Central memory CD8-positive, alpha-beta T cell (primary cell): ENCODE measurements around the gene CCDC171.
"Not testable (repeated sequence)": the region's sequence is repeated elsewhere in the genome, so short reads cannot be mapped to it uniquely, and the experiment has no call there.

Experiments used
- ATAC-seq: fragments of 150-1000 bp; cut with Tn5 transposase; replicated peaks from 2 replicates; pipeline ENCODE4 v1.10.0; 2022; ENCODE audit warnings: mild to moderate bottlenecking, moderate FRiP score, moderate number of reproducible peaks; ENCODE audit not compliant: poor library complexity, severe bottlenecking; ENCODE audit errors: extremely low read depth
- DNase-seq, 2 donors: peaks; one replicate each; pipeline ENCODE4 v3.0.0; 2021; ENCODE audit warnings: low spot score in 2 of 2
- H3K27ac Mint-ChIP-seq: one replicate; pipeline ENCODE4 v1.8.0; 2022; ENCODE audit warnings: low read depth, mild to moderate bottlenecking, moderate library complexity, mixed read lengths
- H3K27me3 Mint-ChIP-seq: one replicate; pipeline ENCODE4 v1.8.0; 2022; ENCODE audit warnings: mixed read lengths
- H3K36me3 Mint-ChIP-seq: one replicate; pipeline ENCODE4 v1.8.0; 2022; ENCODE audit warnings: mild to moderate bottlenecking, moderate library complexity, mixed read lengths; ENCODE audit not compliant: insufficient read depth
- H3K4me1 Mint-ChIP-seq: one replicate; pipeline ENCODE4 v1.8.0; 2022; ENCODE audit warnings: mixed read lengths
- H3K4me3 Mint-ChIP-seq: one replicate; pipeline ENCODE4 v1.8.0; 2022; ENCODE audit warnings: mild to moderate bottlenecking, moderate library complexity, mixed read lengths
- H3K9me3 Mint-ChIP-seq: one replicate; pipeline ENCODE4 v1.8.0; 2022; ENCODE audit warnings: mixed read lengths

CCDC171 gene

GRCh38 chr9:15641291-15641690 lies 88.4 kb downstream of the CCDC171 start:
- no peak overlapping the region for H3K27ac Mint-ChIP-seq
- no peak for DNase-seq
- H3K27me3 Mint-ChIP-seq: peaks cover 25% of the 10 kb centered on the region
- H3K9me3 Mint-ChIP-seq: peaks cover 5% of the 10 kb centered on the region
- no peaks in the 10 kb centered on the region for H3K4me1 Mint-ChIP-seq
- H3K36me3 Mint-ChIP-seq: peaks cover 3% of the 10 kb centered on the region
- no peak overlapping the region for H3K4me3 Mint-ChIP-seq
- no peak for ATAC-seq

DNA sequence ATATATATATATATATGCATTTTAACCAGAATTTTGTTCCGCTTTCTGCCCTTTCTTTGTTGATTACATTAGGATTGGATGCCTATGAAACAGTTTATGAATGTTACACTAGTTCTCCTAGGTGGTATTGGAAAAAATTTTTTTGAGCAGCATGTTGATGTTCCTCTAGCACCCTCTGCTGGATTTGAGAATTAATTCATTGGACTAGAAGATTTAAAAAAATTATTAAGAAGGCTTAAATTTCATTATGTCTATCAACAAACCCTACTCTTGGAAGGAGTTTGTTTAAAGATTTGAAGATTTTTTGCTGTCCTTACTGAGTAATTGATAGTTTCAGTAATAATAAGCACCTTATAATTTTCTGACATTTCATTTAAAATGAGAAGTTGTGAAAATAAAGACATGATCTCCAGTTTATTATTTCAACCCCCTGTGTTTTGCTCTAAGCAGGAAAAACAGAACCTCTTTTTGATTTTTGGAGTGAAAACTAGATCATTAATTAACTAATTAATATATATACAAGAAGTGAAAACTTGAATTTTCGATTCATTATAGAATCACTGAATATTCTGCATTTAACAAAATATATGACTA lies 89.6 kb downstream of the CCDC171 start:
- Mint-ChIP-seq H3K27me3 (peaks cover 25% of the 10 kb centered on the region), H3K9me3 (peaks cover 5% of the 10 kb centered on the region), H3K4me1 (no peaks in the 10 kb centered on the region), H3K36me3 (peaks cover 3% of the 10 kb centered on the region), H3K4me3 (no peak overlapping the region), H3K27ac (no peak overlapping the region)
- no peak for ATAC-seq
- no peak for DNase-seq

DNA sequence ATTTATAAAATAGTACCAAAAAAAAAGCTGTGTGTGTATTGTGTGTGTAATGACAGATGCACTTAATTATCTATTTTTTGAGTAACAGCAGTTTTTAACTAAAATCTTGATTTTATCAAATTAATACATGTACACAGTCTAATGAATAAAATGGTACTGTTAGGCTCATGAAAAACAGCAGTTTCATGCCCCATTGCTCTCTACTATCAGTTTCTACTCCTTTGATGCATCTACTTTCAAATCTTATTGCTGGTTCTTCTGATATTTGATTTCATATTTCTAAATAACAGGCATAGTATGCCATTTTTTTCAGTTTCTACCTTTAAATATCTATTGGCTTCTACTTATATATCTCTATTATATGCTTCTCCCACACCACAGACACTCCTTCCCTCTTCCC lies 117.4 kb downstream of the CCDC171 start:
- Mint-ChIP-seq H3K4me3 (no peak overlapping the region), H3K9me3 (peaks cover 12% of the 10 kb centered on the region), H3K36me3 (no peaks in the 10 kb centered on the region), H3K4me1 (no peaks in the 10 kb centered on the region), H3K27ac (no peak overlapping the region), H3K27me3 (no peaks in the 10 kb centered on the region)
- ATAC-seq (no peak), DNase-seq (no peak)

- Mint-ChIP-seq H3K36me3 (no peaks in the 10 kb centered on the region), H3K4me3 (no peak overlapping the region), H3K27ac (no peak overlapping the region), H3K9me3 (peaks cover 12% of the 10 kb centered on the region), H3K27me3 (no peaks in the 10 kb centered on the region), H3K4me1 (no peaks in the 10 kb centered on the region)
- no peak for DNase-seq
- no peak for ATAC-seq
These were observed 118.1 kb downstream of the CCDC171 start for GRCh38 chr9:15670894-15671293.

- Mint-ChIP-seq H3K4me1 (no peaks in the 10 kb centered on the region), H3K27ac (no peak overlapping the region), H3K27me3 (no peaks in the 10 kb centered on the region), H3K4me3 (no peak overlapping the region), H3K36me3 (no peaks in the 10 kb centered on the region), H3K9me3 (no peaks in the 10 kb centered on the region)
- ATAC-seq (no peak), DNase-seq (no peak)
These were observed 140.9 kb downstream of the CCDC171 start for GRCh38 chr9:15693701-15694100.

GRCh38 chr9:15696979-15697378 lies 144.1 kb downstream of the CCDC171 start:
- Mint-ChIP-seq H3K4me3 (no peak overlapping the region), H3K27me3 (no peaks in the 10 kb centered on the region), H3K9me3 (no peaks in the 10 kb centered on the region), H3K27ac (no peak overlapping the region), H3K4me1 (no peaks in the 10 kb centered on the region), H3K36me3 (peaks cover 1% of the 10 kb centered on the region)
- no peak for DNase-seq
- no peak for ATAC-seq

GRCh38 chr9:15697446-15697851 lies 144.6 kb downstream of the CCDC171 start:
- Mint-ChIP-seq H3K36me3 (peaks cover 1% of the 10 kb centered on the region), H3K4me3 (no peak overlapping the region), H3K4me1 (no peaks in the 10 kb centered on the region), H3K27ac (no peak overlapping the region), H3K27me3 (no peaks in the 10 kb centered on the region), H3K9me3 (no peaks in the 10 kb centered on the region)
- DNase-seq (no peak), ATAC-seq (no peak)

GRCh38 chr9:15699876-15700559 lies 147.2 kb downstream of the CCDC171 start:
- H3K4me3 Mint-ChIP-seq, H3K36me3 Mint-ChIP-seq, H3K27me3 Mint-ChIP-seq, H3K9me3 Mint-ChIP-seq, DNase-seq, ATAC-seq, H3K27ac Mint-ChIP-seq, H3K4me1 Mint-ChIP-seq: not testable (repeated sequence)

DNA sequence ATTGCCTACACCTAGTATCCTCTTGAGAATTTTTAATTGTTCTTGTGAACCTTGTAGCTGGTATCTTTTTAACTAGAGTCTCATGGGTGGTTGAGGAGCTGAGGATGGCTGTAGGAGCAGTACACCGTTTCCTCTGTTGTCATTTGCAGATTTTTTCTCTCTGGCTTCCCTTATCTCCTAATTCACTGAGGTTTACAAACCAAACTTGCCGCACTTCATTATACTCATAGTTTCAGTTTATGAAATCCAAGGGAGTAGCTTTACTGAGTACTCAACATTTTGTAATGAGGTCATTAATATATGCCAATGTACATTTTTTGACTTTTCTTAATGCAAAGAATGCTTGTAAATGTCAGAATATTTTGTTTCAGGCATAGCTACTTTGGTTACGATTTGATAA lies 154.2 kb downstream of the CCDC171 start:
- no peaks in the 10 kb centered on the region for H3K9me3 Mint-ChIP-seq
- H3K4me1 Mint-ChIP-seq: no peaks in the 10 kb centered on the region
- H3K36me3 Mint-ChIP-seq: no peaks in the 10 kb centered on the region
- no peak for ATAC-seq
- no peak overlapping the region for H3K4me3 Mint-ChIP-seq
- no peak overlapping the region for H3K27ac Mint-ChIP-seq
- no peaks in the 10 kb centered on the region for H3K27me3 Mint-ChIP-seq
- DNase-seq: no peak

GRCh38 chr9:15711531-15711930 lies 158.7 kb downstream of the CCDC171 start:
- no peaks in the 10 kb centered on the region for H3K4me1 Mint-ChIP-seq
- no peaks in the 10 kb centered on the region for H3K27me3 Mint-ChIP-seq
- H3K27ac Mint-ChIP-seq: no peak overlapping the region

GRCh38 chr9:15711931-15712330 lies 159.1 kb downstream of the CCDC171 start:
- Mint-ChIP-seq H3K27me3 (no peaks in the 10 kb centered on the region), H3K4me3 (no peak overlapping the region), H3K36me3 (no peaks in the 10 kb centered on the region), H3K4me1 (no peaks in the 10 kb centered on the region), H3K9me3 (no peaks in the 10 kb centered on the region), H3K27ac (no peak overlapping the region)
- ATAC-seq: no peak
- no peak for DNase-seq

More at GRCh38 chr9:15711531-15711930, 158.7 kb downstream of the CCDC171 start:
- ATAC-seq (no peak), DNase-seq (no peak)
- Mint-ChIP-seq H3K36me3 (no peaks in the 10 kb centered on the region), H3K9me3 (no peaks in the 10 kb centered on the region), H3K4me3 (no peak overlapping the region)

GRCh38 chr9:15714746-15715145 lies 161.9 kb downstream of the CCDC171 start:
- ATAC-seq (no peak), DNase-seq (no peak)
- Mint-ChIP-seq H3K9me3 (no peaks in the 10 kb centered on the region), H3K36me3 (no peaks in the 10 kb centered on the region), H3K27ac (no peak overlapping the region), H3K4me1 (no peaks in the 10 kb centered on the region), H3K4me3 (no peak overlapping the region), H3K27me3 (no peaks in the 10 kb centered on the region)

DNA sequence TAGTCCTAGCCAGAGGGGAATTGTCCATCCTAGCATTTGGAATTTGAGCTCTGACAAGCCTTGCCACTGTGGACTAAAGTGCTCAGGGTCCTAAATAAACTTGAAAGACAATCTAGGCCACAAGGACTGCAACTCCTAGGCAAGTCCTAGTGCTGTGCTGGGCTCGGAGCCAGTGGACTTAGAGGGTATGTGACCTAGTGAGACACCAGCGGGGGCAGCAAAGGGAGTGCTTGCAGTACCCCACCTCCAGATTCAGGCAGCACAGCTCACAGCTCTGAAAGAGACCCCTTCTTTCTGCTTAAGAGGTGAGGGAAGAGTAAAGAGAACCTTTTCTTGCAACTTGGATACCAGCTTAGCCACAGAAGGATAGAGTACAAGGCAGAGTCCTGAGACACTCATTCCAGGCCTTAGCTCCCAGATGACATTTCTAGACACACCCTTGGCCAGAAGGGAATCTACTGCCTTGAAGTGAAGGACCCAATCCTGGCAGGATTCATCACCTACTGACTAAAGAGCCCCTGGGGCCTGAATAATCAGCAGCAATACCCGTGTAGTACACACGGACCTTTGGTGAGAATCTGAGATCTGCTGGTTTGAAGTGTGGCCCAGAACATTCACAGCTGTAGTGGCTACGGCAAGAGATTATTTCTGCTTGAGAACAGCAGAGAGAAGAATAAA lies 164.6 kb downstream of the CCDC171 start:
- H3K36me3 Mint-ChIP-seq: no peaks in the 10 kb centered on the region
- no peak overlapping the region for H3K27ac Mint-ChIP-seq
- DNase-seq: no peak
- H3K27me3 Mint-ChIP-seq: no peaks in the 10 kb centered on the region
- H3K4me1 Mint-ChIP-seq: no peaks in the 10 kb centered on the region
- no peaks in the 10 kb centered on the region for H3K9me3 Mint-ChIP-seq
- no peak for ATAC-seq
- H3K4me3 Mint-ChIP-seq: no peak overlapping the region
